ENCODE measurements around the gene CEBPG. TPM values are rescaled to one million over a fixed set of nuclear protein-coding genes. Genes with fewer than 3 reads are reported as not detected.

The CEBPG gene
- total and polyA plus RNA-seq, 4 donors = 21.5 to 29.7 (median 24.7) TPM

DNA sequence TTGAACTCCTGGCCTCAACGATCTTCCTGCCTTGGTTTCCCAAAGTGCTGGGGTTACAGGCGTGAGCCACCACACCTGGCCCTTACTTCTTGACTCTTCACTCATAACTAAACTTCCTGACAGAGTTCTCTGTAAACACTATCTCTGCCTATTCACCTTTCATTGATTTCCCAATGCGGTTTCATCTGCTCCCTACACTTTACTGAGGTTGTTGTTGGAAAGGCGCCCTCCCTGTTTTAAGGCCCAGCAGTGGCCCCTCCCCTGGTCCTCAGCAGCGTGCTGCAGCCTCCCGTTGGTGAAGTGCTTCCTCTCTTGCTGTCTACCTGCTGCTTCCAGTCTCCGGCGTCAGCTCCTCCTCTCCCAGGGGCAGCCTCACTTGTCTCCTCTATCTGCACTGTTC is 44.4 kb upstream of the CEBPG start:
- no peaks in the 10 kb centered on the region for H3K27me3 ChIP-seq (ENCODE audit: control insufficient read depth in 3 of 3, insufficient read depth in 3 of 3, low read length in 2 of 3)
- H3K9me3 ChIP-seq (ENCODE audit: control insufficient read depth in 4 of 4, insufficient read depth in 3 of 4, low read length in 3 of 4) = peaks cover 0 to 7% (median 3%) of the 10 kb centered on the region in 4 donors
- WGBS, 2 donors = 64 to 84% methylated on average over 8 of the region's 8 CpGs

DNA sequence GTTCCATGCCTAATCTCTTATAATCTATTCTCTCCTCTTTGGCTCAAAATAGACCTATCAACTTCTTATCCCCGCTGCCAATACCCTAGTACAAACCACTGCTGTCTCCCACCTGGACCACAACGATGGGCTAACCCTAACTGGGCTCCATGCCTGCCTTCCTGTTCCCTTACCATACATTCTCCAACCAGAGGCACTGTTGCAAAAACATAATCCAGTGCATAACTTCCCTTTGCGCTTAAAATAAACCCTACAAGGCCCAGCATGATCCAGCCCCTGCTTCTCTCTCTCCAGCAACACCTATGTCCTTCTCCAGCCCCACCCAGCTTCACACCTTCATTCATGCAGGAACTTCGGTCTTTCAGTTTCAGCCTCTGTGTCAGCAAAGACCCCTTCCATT is 43.8 kb upstream of the CEBPG start:
- TF ChIP-seq, protein P1, sequence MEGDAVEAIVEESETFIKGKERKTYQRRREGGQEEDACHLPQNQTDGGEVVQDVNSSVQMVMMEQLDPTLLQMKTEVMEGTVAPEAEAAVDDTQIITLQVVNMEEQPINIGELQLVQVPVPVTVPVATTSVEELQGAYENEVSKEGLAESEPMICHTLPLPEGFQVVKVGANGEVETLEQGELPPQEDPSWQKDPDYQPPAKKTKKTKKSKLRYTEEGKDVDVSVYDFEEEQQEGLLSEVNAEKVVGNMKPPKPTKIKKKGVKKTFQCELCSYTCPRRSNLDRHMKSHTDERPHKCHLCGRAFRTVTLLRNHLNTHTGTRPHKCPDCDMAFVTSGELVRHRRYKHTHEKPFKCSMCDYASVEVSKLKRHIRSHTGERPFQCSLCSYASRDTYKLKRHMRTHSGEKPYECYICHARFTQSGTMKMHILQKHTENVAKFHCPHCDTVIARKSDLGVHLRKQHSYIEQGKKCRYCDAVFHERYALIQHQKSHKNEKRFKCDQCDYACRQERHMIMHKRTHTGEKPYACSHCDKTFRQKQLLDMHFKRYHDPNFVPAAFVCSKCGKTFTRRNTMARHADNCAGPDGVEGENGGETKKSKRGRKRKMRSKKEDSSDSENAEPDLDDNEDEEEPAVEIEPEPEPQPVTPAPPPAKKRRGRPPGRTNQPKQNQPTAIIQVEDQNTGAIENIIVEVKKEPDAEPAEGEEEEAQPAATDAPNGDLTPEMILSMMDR (IDR thresholded peaks at IDR 0.05; ENCODE audit: control extremely low read depth, extremely low read depth) = no peak
- H3K4me3 ChIP-seq = no peak overlapping the region
- 44 to 66% methylated on average over 4 of the region's 4 CpGs for WGBS, 2 donors
- no peaks in the 10 kb centered on the region for H3K4me1 ChIP-seq (ENCODE audit: control insufficient read depth in 5 of 5, insufficient read depth in 5 of 5, low read length in 5 of 5)
- H3K9me3 ChIP-seq (ENCODE audit: control insufficient read depth in 4 of 4, insufficient read depth in 3 of 4, low read length in 3 of 4) = peaks cover 0 to 7% (median 3%) of the 10 kb centered on the region in 4 donors
- no peak overlapping the region for H3K27ac ChIP-seq (ENCODE audit: low read depth in 1 of 2, low read length in 1 of 2)
- no peak overlapping the region for H3K9ac ChIP-seq (ENCODE audit: insufficient read depth in 1 of 2, low read length in 2 of 2)
- DNase-seq (no peak), ATAC-seq (ENCODE audit: insufficient read depth, low FRiP score) (no peak)
- no peaks in the 10 kb centered on the region for H3K36me3 ChIP-seq (ENCODE audit: control insufficient read depth in 4 of 4, insufficient read depth in 4 of 4, low read length in 4 of 4)
- H3K27me3 ChIP-seq (ENCODE audit: control insufficient read depth in 3 of 3, insufficient read depth in 3 of 3, low read length in 2 of 3) = no peaks in the 10 kb centered on the region

More for the DNA sequence above, 44.4 kb upstream of the CEBPG start:
- DNase-seq = no peak
- TF ChIP-seq, protein P1 (IDR thresholded peaks at IDR 0.05; ENCODE audit: control extremely low read depth, extremely low read depth) = no peak
- no peak for ATAC-seq (ENCODE audit: insufficient read depth, low FRiP score)
- Histone ChIP-seq H3K4me3 (no peak overlapping the region), H3K36me3 (ENCODE audit: control insufficient read depth in 4 of 4, insufficient read depth in 4 of 4, low read length in 4 of 4) (no peaks in the 10 kb centered on the region), H3K27ac (ENCODE audit: low read depth in 1 of 2, low read length in 1 of 2) (no peak overlapping the region), H3K4me1 (ENCODE audit: control insufficient read depth in 5 of 5, insufficient read depth in 5 of 5, low read length in 5 of 5) (no peaks in the 10 kb centered on the region), H3K9ac (ENCODE audit: insufficient read depth in 1 of 2, low read length in 2 of 2) (no peak overlapping the region)

DNA sequence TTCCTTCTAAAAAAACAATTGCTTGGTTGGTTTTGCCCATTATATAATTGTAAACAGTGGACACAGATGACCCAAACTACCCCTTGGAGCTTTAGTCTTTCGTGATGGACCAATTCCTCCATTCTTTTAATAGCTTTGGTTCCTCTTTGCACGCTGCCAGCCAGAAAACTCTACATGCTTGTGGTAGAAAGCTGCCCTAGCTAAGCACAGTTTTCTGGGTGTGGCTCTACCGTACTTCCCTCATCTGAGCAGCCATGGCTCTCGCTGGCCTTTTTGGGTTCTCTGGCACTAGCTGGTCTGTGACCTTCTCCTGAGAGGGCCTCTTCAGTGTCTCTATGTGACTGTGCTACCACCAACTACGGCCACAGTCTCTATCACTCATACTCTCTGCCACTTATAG is 41.3 kb upstream of the CEBPG start:
- 44 to 60% methylated on average over 5 of the region's 5 CpGs for WGBS, 2 donors
- Histone ChIP-seq H3K9me3 (ENCODE audit: control insufficient read depth in 4 of 4, insufficient read depth in 3 of 4, low read length in 3 of 4) (peaks cover 0 to 2% (median under 1%) of the 10 kb centered on the region in 4 donors), H3K9ac (ENCODE audit: insufficient read depth in 1 of 2, low read length in 2 of 2) (no peak overlapping the region), H3K4me1 (ENCODE audit: control insufficient read depth in 5 of 5, insufficient read depth in 5 of 5, low read length in 5 of 5) (no peaks in the 10 kb centered on the region), H3K27me3 (ENCODE audit: control insufficient read depth in 3 of 3, insufficient read depth in 3 of 3, low read length in 2 of 3) (no peaks in the 10 kb centered on the region), H3K4me3 (no peak overlapping the region), H3K27ac (ENCODE audit: low read depth in 1 of 2, low read length in 1 of 2) (no peak overlapping the region), H3K36me3 (ENCODE audit: control insufficient read depth in 4 of 4, insufficient read depth in 4 of 4, low read length in 4 of 4) (no peaks in the 10 kb centered on the region)
- DNase-seq (no peak), ATAC-seq (ENCODE audit: insufficient read depth, low FRiP score) (no peak)
- TF ChIP-seq, protein P1 (IDR thresholded peaks at IDR 0.05; ENCODE audit: control extremely low read depth, extremely low read depth) = no peak

DNA sequence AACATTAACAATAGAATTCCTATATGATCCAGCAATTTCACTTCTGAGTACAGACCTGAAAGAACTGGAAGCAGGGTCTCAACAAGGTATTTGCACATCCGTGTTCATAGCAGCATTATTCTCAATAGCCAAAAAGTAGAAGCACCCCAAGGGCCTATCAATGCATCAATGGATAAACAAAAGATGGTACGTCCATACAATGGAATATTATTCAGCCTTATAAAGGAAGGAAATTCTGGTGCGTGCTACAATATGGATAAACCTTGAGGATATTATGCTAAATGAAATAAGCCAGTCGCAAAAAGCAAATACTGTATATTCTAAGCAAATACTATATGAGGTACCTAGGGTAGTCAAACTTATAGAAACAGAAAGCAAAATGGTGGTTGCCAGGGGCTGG is 40.4 kb upstream of the CEBPG start:
- Histone ChIP-seq H3K36me3 (ENCODE audit: control insufficient read depth in 4 of 4, insufficient read depth in 4 of 4, low read length in 4 of 4) (no peaks in the 10 kb centered on the region), H3K9me3 (ENCODE audit: control insufficient read depth in 4 of 4, insufficient read depth in 3 of 4, low read length in 3 of 4) (peaks cover 0 to 2% (median under 1%) of the 10 kb centered on the region in 4 donors), H3K4me1 (ENCODE audit: control insufficient read depth in 5 of 5, insufficient read depth in 5 of 5, low read length in 5 of 5) (no peaks in the 10 kb centered on the region), H3K27me3 (ENCODE audit: control insufficient read depth in 3 of 3, insufficient read depth in 3 of 3, low read length in 2 of 3) (no peaks in the 10 kb centered on the region), H3K9ac (ENCODE audit: insufficient read depth in 1 of 2, low read length in 2 of 2) (no peak overlapping the region), H3K4me3 (no peak overlapping the region), H3K27ac (ENCODE audit: low read depth in 1 of 2, low read length in 1 of 2) (no peak overlapping the region)
- whole genome bisulfite sequencing, 2 donors = 94 to 95% methylated on average over 4 of the region's 4 CpGs
- TF ChIP-seq, protein P1 (IDR thresholded peaks at IDR 0.05; ENCODE audit: control extremely low read depth, extremely low read depth) = no peak
- DNase-seq = no peak
- ATAC-seq (ENCODE audit: insufficient read depth, low FRiP score) = no peak
